Stimulated activated CD4-positive, alpha-beta T cell treated with anti-CD3 and anti-CD28 coated beads, TNF-alpha, amount 100 ng/mL, for 24 hours (primary cell): ENCODE measurements around the gene FAM47E.
"Not testable (repeated sequence)": the region's sequence is repeated elsewhere in the genome, so short reads cannot be mapped to it uniquely, and the experiment has no call there.

ENCODE experiments used
- DNase-seq, 3 experiments: peaks; one replicate each; pipeline ENCODE4 v3.0.0-alpha.2; 2020; ENCODE audit warnings: low read depth in 3 of 3

Gene FAM47E

GRCh38 chr4:76224171-76224570 lies 27.4 kb upstream of the FAM47E start:
- DNase-seq: no peak

- DNase-seq: no peak
Observed at GRCh38 chr4:76226418-76226817, 25.1 kb upstream of the FAM47E start.

- no peak for DNase-seq
Observed at GRCh38 chr4:76232681-76233080, 18.8 kb upstream of the FAM47E start.

- DNase-seq: no peak
Observed at GRCh38 chr4:76233083-76233482, 18.4 kb upstream of the FAM47E start.

- DNase-seq: no peak
Observed at GRCh38 chr4:76233529-76233928, 18.0 kb upstream of the FAM47E start.

GRCh38 chr4:76233967-76234678 lies 17.4 kb upstream of the FAM47E start:
- DNase-seq: no peak

GRCh38 chr4:76234679-76235044 lies 16.9 kb upstream of the FAM47E start:
- DNase-seq: no peak

- no peak for DNase-seq
Observed at GRCh38 chr4:76235407-76235806, 16.1 kb upstream of the FAM47E start.

- no peak for DNase-seq
Observed at GRCh38 chr4:76235915-76236314, 15.6 kb upstream of the FAM47E start.

GRCh38 chr4:76238236-76238635 lies 13.3 kb upstream of the FAM47E start:
- no peak for DNase-seq

- no peak for DNase-seq
Observed at GRCh38 chr4:76238701-76239100, 12.8 kb upstream of the FAM47E start.

GRCh38 chr4:76240236-76240635 lies 11.3 kb upstream of the FAM47E start:
- no peak for DNase-seq

GRCh38 chr4:76243877-76244276 lies 7.6 kb upstream of the FAM47E start:
- DNase-seq: not testable (repeated sequence)

- DNase-seq: no peak
Observed at GRCh38 chr4:76246025-76246424, 5.5 kb upstream of the FAM47E start.

GRCh38 chr4:76246852-76247251 lies 4.7 kb upstream of the FAM47E start:
- DNase-seq: no peak

GRCh38 chr4:76250962-76251361 lies 559 bp upstream of the FAM47E start:
- DNase-seq: no peak

GRCh38 chr4:76252271-76252653 lies 741 bp downstream of the FAM47E start:
- no peak for DNase-seq

- DNase-seq: no peak
Observed at GRCh38 chr4:76253511-76253910, 2.0 kb downstream of the FAM47E start.

GRCh38 chr4:76256032-76256431 lies 4.5 kb downstream of the FAM47E start:
- DNase-seq: no peak

GRCh38 chr4:76256968-76257367 lies 5.4 kb downstream of the FAM47E start:
- DNase-seq: no peak

- no peak for DNase-seq
Observed at GRCh38 chr4:76257824-76258223, 6.3 kb downstream of the FAM47E start.

GRCh38 chr4:76260571-76260970 lies 9.1 kb downstream of the FAM47E start:
- DNase-seq: no peak

GRCh38 chr4:76265631-76266218 lies 14.2 kb downstream of the FAM47E start:
- DNase-seq: no peak

GRCh38 chr4:76266627-76267026 lies 15.1 kb downstream of the FAM47E start:
- no peak for DNase-seq
